ENCODE results near the gene SMARCD1. TPM values are rescaled to one million over a fixed set of nuclear protein-coding genes. Genes with fewer than 3 reads are reported as not detected.

The SMARCD1 gene
- total RNA-seq, 2 experiments from 2014 or later = 72.3 to 78.1 TPM

DNA sequence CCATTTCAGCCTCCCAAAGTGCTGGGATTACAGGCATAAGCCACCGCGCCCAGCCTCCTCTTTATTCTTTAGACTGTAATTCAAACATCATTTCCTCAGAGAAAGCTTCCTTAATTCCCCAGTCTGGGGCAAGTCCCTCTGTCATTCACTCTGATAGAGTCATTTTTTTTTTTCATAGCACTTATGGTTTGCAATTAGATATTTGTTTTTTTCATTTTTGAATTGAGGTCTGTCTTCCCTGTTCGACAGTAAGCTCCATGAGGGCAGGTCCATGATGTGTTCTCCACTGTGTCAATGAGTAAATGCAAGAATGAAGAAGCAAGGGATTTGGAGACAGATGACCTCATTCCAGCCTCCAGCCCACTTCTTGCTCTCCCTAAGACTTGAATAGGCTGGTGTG is 15.6 kb upstream of the SMARCD1 start:
- H3K27ac Mint-ChIP-seq = no peak overlapping the region
- peaks cover 10% of the 10 kb centered on the region for H3K4me1 Mint-ChIP-seq (ENCODE audit: low read depth)
- ChIA-PET POLR2A (no interaction called here), CTCF (interaction anchor here (1.0 to 8.7 kb wide), 12 partner anchors 9 to 124 kb away, joined by 3 to 180 read pairs (median 7); partner anchors contain the start of genes ASIC1 and COX14)
- H3K36me3 Mint-ChIP-seq (ENCODE audit: low read depth) = no peaks in the 10 kb centered on the region
- DNase-seq (no peak), ATAC-seq (no peak)
- H3K4me3 Mint-ChIP-seq = no peak overlapping the region
- no peaks in the 10 kb centered on the region for H3K27me3 Mint-ChIP-seq (ENCODE audit: low read depth)
- no peaks in the 10 kb centered on the region for H3K9me3 Mint-ChIP-seq (ENCODE audit: insufficient read depth)

DNA sequence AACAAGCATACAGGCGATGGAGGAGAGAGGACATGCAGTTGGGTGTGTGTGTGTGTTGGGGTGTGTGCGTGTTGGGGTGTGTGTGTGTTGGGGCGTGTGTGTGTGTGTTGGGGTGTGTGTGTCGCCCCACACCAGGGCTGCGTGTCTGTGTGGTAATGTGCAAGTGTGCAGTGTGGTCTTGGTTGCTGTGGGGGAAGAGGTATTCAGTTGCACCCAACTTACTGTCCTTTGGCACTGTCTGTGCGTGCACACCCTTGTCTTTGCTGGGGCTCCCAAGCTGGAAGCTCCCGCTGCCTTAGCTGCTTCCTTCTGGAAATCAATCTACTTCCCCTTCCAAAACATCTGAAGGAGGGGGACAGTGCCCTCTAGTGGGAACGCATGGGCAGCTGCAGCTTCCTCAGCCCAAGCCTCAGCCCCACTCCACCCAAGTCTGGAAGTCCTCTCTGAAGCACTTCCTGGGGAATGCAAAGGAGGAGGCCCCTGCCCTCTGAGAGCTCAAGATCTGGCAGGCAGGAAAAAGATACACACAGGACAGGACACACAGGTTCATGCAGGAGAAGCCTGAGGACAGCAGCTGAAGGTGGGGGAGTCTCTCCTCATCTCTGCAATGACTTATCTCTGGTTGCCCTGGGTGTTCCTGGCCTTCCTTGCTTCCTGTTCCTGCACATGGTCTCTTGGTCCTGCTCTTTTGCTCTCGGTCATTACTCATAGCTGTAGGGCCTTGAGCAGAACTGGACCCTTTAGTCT is 14.7 kb upstream of the SMARCD1 start:
- H3K4me1 Mint-ChIP-seq (ENCODE audit: low read depth) = peaks cover 14% of the 10 kb centered on the region
- no peaks in the 10 kb centered on the region for H3K36me3 Mint-ChIP-seq (ENCODE audit: low read depth)
- peak overlapping the region; percentile 17 for H3K27ac Mint-ChIP-seq
- H3K27me3 Mint-ChIP-seq (ENCODE audit: low read depth) = no peaks in the 10 kb centered on the region
- DNase-seq (peak; percentile 79), ATAC-seq (peak; percentile 62)
- H3K9me3 Mint-ChIP-seq (ENCODE audit: insufficient read depth) = no peaks in the 10 kb centered on the region
- CTCF ChIA-PET = interaction anchor here (0.6 to 8.7 kb wide), 34 partner anchors 8 to 308 kb away, joined by 3 to 180 read pairs (median 4); partner anchors contain the start of genes COX14 and SMARCD1
- POLR2A ChIA-PET = no interaction called here
- H3K4me3 Mint-ChIP-seq = no peak overlapping the region

DNA sequence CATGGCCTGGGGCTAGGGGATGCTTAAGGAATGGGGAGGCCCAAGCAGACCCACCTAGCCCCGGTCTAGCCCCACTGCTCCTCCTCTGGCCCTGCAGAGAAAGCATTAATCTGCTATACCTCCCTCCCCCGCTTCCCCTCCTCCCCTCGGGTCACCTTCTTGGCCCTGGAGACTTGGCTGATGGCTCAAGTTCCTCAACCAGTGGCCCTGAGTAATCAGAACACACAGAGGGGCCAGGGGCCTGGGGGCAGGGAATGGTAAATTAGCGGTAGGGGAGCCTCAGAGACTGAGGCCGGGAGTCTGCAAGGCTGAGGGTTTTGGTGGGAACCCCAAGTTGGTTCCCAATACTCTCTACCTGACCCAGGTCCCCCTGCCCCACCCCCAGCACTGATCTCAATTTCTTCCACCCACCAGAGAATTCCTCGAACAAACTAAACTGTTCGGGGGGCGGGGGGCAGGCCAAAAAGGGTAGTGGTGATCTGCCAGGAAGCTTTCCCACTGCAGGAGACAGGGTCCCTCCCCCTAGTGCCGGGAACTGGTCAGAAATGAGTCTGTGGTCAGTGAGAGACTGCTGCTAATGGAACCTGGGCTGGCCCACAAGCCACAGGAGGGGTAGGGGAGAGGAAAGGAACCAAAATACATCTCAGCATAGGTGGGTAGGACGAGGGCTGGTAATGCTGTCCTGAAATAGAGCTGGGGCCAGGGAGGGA is 12.8 kb upstream of the SMARCD1 start:
- ChIA-PET CTCF (interaction anchor here (1.2 to 8.7 kb wide), 6 partner anchors 13 to 105 kb away, joined by 5 to 180 read pairs (median 28); partner anchors contain the start of gene SMARCD1), POLR2A (interaction anchor here (0.5 kb wide), 1 partner anchor 62 kb away, joined by 4 read pairs; no protein-coding TSS in a partner anchor)
- H3K4me3 Mint-ChIP-seq = no peak overlapping the region
- H3K36me3 Mint-ChIP-seq (ENCODE audit: low read depth) = no peaks in the 10 kb centered on the region
- H3K9me3 Mint-ChIP-seq (ENCODE audit: insufficient read depth) = no peaks in the 10 kb centered on the region
- peaks cover 14% of the 10 kb centered on the region for H3K4me1 Mint-ChIP-seq (ENCODE audit: low read depth)
- H3K27me3 Mint-ChIP-seq (ENCODE audit: low read depth) = no peaks in the 10 kb centered on the region
- no peak for DNase-seq
- no peak overlapping the region for H3K27ac Mint-ChIP-seq
- no peak for ATAC-seq

DNA sequence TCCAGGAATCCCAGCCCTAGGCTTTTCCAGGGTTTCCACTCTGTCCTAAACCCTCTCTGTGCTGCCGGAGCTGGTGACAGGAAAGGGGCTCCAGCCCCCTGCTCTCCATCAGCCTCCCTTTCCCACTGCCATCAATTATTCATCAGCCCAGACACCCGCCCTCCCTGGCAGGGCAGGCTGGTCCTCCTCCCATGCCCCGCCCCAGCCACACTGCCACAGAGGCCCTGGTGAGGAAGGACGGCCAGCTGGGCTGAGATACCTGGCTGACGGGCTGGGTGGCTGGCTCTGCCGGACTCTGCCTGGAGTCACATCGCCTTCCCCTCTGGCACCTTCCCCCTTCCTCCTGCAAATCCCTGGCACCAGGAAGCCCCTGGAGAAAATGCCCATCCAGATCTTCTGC is 11.9 kb upstream of the SMARCD1 start:
- no peak for ATAC-seq
- Mint-ChIP-seq H3K4me1 (ENCODE audit: low read depth) (peaks cover 14% of the 10 kb centered on the region), H3K9me3 (ENCODE audit: insufficient read depth) (no peaks in the 10 kb centered on the region), H3K27ac (no peak overlapping the region), H3K27me3 (ENCODE audit: low read depth) (no peaks in the 10 kb centered on the region), H3K4me3 (no peak overlapping the region), H3K36me3 (ENCODE audit: low read depth) (no peaks in the 10 kb centered on the region)
- ChIA-PET CTCF (interaction anchor here (1.2 to 4.6 kb wide), 3 partner anchors 12 to 103 kb away, joined by 5 to 29 read pairs (median 26); partner anchors contain the start of gene SMARCD1), POLR2A (interaction anchor here (0.5 kb wide), 1 partner anchor 63 kb away, joined by 4 read pairs; no protein-coding TSS in a partner anchor)
- DNase-seq = no peak

DNA sequence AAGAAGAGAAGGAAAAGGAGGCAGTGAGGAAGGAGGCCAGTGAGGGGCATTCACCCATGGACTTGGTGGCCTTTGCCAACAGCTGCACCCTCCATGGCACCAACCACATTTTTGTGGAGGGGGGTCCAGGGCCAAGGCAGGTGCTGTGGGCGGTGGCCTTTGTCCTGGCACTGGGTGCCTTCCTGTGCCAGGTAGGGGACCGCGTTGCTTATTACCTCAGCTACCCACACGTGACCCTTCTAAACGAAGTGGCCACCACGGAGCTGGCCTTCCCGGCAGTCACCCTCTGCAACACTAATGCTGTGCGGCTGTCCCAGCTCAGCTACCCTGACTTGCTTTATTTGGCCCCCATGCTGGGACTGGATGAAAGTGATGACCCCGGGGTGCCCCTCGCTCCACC is 11.4 kb upstream of the SMARCD1 start:
- no peak for DNase-seq
- CTCF ChIA-PET = interaction anchor here (1.2 to 4.6 kb wide), 7 partner anchors 11 to 241 kb away, joined by 3 to 29 read pairs (median 5); partner anchors contain the start of gene SMARCD1
- Mint-ChIP-seq H3K9me3 (ENCODE audit: insufficient read depth) (no peaks in the 10 kb centered on the region), H3K27ac (no peak overlapping the region), H3K36me3 (ENCODE audit: low read depth) (no peaks in the 10 kb centered on the region), H3K4me3 (no peak overlapping the region), H3K27me3 (ENCODE audit: low read depth) (no peaks in the 10 kb centered on the region), H3K4me1 (ENCODE audit: low read depth) (peaks cover 14% of the 10 kb centered on the region)
- POLR2A ChIA-PET = no interaction called here
- no peak for ATAC-seq

DNA sequence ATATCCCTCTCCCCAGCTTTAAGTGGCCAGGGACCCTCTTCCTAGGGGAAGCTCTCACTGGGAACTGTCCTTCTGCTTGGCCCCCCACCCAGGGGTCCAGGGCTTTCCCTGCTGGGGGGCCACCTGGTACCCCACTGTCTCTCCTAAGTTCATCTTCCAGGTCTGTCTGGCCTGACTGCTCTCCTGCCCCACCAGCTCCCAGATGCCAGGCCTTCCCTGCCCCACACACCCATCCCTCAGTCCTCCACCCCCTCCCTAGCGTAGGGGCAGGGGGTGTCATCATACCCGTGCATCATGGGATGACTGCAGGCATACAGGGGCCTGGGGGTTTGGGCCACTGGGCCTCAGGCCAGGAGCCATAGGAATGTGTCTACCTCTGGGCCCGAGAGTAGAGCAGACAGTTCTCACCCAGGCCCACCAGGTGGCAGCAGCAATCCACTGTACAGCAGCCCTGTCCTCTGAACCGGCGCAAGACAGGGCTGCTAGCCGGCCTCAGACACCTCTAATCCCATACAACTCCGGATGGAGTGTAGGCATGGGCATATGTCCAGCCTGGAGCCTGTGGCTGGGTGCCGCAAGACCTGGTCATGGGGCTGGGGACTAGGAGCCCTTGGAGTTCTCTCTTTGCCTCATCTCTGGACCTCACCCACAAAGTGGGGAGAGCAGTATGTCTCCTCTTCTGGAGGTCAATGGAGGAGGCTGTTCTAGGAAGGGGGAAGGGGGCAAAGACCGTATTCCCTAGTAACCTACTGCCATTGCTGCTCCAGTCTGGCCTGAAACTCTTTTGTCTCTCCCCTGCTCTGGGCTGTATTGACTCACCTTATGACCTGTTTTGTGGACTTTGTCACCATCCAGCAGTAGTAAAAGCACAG is 10.0 kb upstream of the SMARCD1 start:
- ChIA-PET POLR2A (no interaction called here), CTCF (interaction anchor here (0.6 to 4.6 kb wide), 23 partner anchors 8 to 239 kb away, joined by 3 to 29 read pairs (median 4); partner anchors contain the start of genes CERS5, COX14, RACGAP1 and SMARCD1)
- Mint-ChIP-seq H3K27me3 (ENCODE audit: low read depth) (no peaks in the 10 kb centered on the region), H3K9me3 (ENCODE audit: insufficient read depth) (no peaks in the 10 kb centered on the region), H3K27ac (peak overlapping the region; percentile 60), H3K36me3 (ENCODE audit: low read depth) (no peaks in the 10 kb centered on the region), H3K4me1 (ENCODE audit: low read depth) (peaks cover 12% of the 10 kb centered on the region), H3K4me3 (no peak overlapping the region)
- DNase-seq (peak; percentile 87), ATAC-seq (peak; percentile 95)

DNA sequence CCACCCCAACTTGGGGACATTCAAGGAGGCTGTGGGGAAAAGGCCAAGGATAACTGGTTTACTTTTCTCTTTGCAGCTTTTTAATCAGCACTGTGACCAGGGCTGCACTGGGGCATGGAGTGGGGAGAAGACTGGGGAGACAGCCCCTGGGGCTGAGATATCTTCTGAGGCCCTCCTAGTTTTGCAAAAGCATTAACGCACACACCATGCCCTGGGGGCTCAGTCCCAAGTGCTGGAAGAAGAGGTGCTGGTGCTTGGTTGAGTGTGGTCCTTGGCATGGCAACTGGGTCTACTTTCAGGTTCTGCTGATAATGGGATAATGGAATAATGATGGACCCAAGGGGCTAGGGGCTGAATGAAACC is 9.4 kb upstream of the SMARCD1 start:
- POLR2A ChIA-PET = no interaction called here
- Mint-ChIP-seq H3K27ac (no peak overlapping the region), H3K27me3 (ENCODE audit: low read depth) (no peaks in the 10 kb centered on the region), H3K36me3 (ENCODE audit: low read depth) (no peaks in the 10 kb centered on the region), H3K9me3 (ENCODE audit: insufficient read depth) (no peaks in the 10 kb centered on the region), H3K4me3 (no peak overlapping the region), H3K4me1 (ENCODE audit: low read depth) (peaks cover 6% of the 10 kb centered on the region)
- DNase-seq (no peak), ATAC-seq (no peak)
- CTCF ChIA-PET = interaction anchor here (1.0 to 4.6 kb wide), 6 partner anchors 9 to 109 kb away, joined by 3 to 29 read pairs (median 4); partner anchors contain the start of gene SMARCD1

DNA sequence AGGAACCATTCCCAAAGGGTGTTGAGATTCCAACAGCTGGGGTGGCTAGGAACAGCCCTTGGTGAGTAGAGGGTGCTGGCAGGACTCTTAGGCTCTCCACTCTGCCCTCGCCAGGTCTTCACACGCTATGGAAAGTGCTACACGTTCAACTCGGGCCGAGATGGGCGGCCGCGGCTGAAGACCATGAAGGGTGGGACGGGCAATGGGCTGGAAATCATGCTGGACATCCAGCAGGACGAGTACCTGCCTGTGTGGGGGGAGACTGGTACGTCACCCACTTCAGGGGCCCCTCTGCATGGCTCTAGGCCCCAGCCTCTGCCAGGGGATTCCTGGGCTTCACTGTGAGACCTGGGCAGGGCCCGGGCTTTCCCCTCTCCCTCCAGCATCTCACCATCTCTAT is 8.0 kb upstream of the SMARCD1 start:
- POLR2A ChIA-PET = interaction anchor here (0.6 kb wide), 1 partner anchor 8 kb away, joined by 3 read pairs; no protein-coding TSS in a partner anchor
- peaks cover 4% of the 10 kb centered on the region for H3K4me1 Mint-ChIP-seq (ENCODE audit: low read depth)
- DNase-seq = no peak

DNA sequence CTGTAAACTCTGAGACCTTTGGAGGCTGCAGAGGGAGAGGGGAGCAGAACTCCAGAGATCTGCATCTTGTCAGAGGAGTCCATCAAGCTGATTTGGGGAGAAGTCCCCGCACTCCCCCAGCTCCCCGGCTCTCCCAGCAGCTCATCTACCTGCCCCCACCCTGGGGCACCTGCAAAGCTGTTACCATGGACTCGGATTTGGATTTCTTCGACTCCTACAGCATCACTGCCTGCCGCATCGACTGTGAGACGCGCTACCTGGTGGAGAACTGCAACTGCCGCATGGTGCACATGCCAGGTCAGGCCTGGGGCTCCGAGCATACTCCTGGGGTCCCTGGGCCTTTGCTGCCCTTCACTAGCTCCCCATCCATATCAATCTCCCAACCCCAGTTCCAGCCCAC is 6.9 kb upstream of the SMARCD1 start:
- H3K27ac Mint-ChIP-seq = no peak overlapping the region
- no peaks in the 10 kb centered on the region for H3K9me3 Mint-ChIP-seq (ENCODE audit: insufficient read depth)
- H3K4me3 Mint-ChIP-seq = no peak overlapping the region
- ChIA-PET CTCF (interaction anchor here (1.3 to 1.7 kb wide), 2 partner anchors 8 to 111 kb away, joined by 7 read pairs; no protein-coding TSS in a partner anchor), POLR2A (no interaction called here)
- DNase-seq (no peak), ATAC-seq (no peak)
- no peaks in the 10 kb centered on the region for H3K27me3 Mint-ChIP-seq (ENCODE audit: low read depth)
- H3K4me1 Mint-ChIP-seq (ENCODE audit: low read depth) = peaks cover 5% of the 10 kb centered on the region
- no peaks in the 10 kb centered on the region for H3K36me3 Mint-ChIP-seq (ENCODE audit: low read depth)

More for the DNA sequence above, 8.0 kb upstream of the SMARCD1 start:
- CTCF ChIA-PET = interaction anchor here (0.9 to 4.6 kb wide), 10 partner anchors 8 to 110 kb away, joined by 3 to 29 read pairs (median 4); partner anchors contain the start of genes COX14 and SMARCD1
- H3K4me3 Mint-ChIP-seq = no peak overlapping the region
- no peaks in the 10 kb centered on the region for H3K9me3 Mint-ChIP-seq (ENCODE audit: insufficient read depth)
- no peak for ATAC-seq
- no peaks in the 10 kb centered on the region for H3K27me3 Mint-ChIP-seq (ENCODE audit: low read depth)
- H3K36me3 Mint-ChIP-seq (ENCODE audit: low read depth) = no peaks in the 10 kb centered on the region
- no peak overlapping the region for H3K27ac Mint-ChIP-seq

DNA sequence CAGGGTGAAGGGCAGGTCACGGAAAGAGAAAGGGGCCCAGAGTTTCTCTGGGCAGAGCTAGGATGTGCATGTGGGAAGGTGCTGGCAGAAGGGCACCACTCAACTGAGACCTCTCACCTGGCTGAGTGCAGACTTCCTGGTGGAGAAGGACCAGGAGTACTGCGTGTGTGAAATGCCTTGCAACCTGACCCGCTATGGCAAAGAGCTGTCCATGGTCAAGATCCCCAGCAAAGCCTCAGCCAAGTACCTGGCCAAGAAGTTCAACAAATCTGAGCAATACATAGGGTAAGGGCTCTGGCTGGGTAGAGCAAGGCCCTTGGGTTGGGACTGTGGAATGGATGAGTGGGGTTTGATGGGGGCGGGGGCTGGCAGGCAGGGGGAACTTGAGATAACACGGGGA is 5.4 kb upstream of the SMARCD1 start:
- Mint-ChIP-seq H3K9me3 (ENCODE audit: insufficient read depth) (no peaks in the 10 kb centered on the region), H3K4me3 (no peak overlapping the region), H3K36me3 (ENCODE audit: low read depth) (no peaks in the 10 kb centered on the region), H3K4me1 (ENCODE audit: low read depth) (peaks cover 12% of the 10 kb centered on the region), H3K27me3 (ENCODE audit: low read depth) (no peaks in the 10 kb centered on the region), H3K27ac (no peak overlapping the region)
- no peak for DNase-seq
- ChIA-PET POLR2A (no interaction called here), CTCF (interaction anchor here (0.7 to 1.7 kb wide), 3 partner anchors 9 to 113 kb away, joined by 4 to 7 read pairs (median 6); partner anchors contain the start of gene COX14)
- ATAC-seq = no peak
